ENCODE results near the gene AUTS2.

Gene AUTS2

DNA sequence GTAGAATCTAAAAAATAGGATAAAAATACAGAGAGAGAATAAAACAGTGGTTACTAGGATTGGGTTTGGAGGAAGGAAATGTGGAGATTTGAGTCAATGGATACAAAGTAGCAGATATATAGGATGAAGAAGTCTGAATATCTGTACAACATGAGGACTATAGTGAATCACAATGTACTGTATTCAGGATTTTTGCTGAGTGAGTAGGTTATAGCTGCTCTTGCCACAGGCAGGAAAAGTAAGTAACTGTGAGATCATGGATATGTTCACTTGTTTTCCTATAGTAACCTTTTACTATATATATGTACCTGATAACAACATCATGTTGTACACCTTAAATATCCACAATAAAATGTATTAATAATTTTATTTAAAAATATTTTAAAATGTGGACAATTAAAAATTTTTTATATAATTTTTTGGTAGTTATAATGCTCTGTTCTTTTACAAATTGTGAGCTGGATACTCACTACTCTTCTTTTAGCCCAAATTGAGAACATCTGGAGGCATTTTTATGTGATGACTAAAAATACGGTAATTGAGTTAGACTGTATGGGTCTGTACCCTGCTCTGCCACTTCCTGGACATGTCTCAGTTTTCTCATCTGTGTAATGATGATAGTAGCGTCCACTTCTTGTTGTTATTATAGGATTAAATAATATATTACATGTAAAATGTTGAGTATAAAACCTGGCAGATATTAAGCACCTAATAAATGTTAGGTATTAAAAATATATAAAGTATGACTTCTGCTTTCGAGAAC is 439.1 kb downstream of the AUTS2 start:
- H3K27ac ChIP-seq (ENCODE audit: low read depth, low read length), result no peak overlapping the region
- 0 out of 2 replicates have a peak, but pooled peaks cover 4% of the 10 kb centered on the region for H3K9me3 ChIP-seq (ENCODE audit: insufficient read depth, low read length)
- no peaks in the 10 kb centered on the region for H3K79me2 ChIP-seq (ENCODE audit: insufficient read depth, low read length)
- TF ChIP-seq, protein P1, sequence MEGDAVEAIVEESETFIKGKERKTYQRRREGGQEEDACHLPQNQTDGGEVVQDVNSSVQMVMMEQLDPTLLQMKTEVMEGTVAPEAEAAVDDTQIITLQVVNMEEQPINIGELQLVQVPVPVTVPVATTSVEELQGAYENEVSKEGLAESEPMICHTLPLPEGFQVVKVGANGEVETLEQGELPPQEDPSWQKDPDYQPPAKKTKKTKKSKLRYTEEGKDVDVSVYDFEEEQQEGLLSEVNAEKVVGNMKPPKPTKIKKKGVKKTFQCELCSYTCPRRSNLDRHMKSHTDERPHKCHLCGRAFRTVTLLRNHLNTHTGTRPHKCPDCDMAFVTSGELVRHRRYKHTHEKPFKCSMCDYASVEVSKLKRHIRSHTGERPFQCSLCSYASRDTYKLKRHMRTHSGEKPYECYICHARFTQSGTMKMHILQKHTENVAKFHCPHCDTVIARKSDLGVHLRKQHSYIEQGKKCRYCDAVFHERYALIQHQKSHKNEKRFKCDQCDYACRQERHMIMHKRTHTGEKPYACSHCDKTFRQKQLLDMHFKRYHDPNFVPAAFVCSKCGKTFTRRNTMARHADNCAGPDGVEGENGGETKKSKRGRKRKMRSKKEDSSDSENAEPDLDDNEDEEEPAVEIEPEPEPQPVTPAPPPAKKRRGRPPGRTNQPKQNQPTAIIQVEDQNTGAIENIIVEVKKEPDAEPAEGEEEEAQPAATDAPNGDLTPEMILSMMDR (IDR thresholded peaks at IDR 0.05; ENCODE audit: insufficient read depth, low read length, poor library complexity, severe bottlenecking), result no peak
- TF ChIP-seq EZH2phosphoT487 (conservative IDR thresholded peaks at IDR 0.05; ENCODE audit: low read length), result no peak
- H3K27me3 ChIP-seq (ENCODE audit: low read length), result no peaks in the 10 kb centered on the region
- H3K9me2 ChIP-seq (replicated peaks; ENCODE audit: insufficient read depth, low read length), result no peaks in the 10 kb centered on the region
- no peak overlapping the region for H3K4me3 ChIP-seq (ENCODE audit: insufficient read depth, low read length, poor library complexity, severe bottlenecking)
- H2AFZ ChIP-seq (ENCODE audit: low read depth, low read length, severe bottlenecking), result no peak overlapping the region
- no peaks in the 10 kb centered on the region for H3F3A ChIP-seq (ENCODE audit: insufficient read depth)
- no peak overlapping the region for H3K4me2 ChIP-seq (ENCODE audit: low read depth, low read length, poor library complexity, severe bottlenecking)
- H3K36me3 ChIP-seq (ENCODE audit: low read length), result no peaks in the 10 kb centered on the region
- H3K9ac ChIP-seq (ENCODE audit: low read length), result no peak overlapping the region
- H4K20me1 ChIP-seq (ENCODE audit: low read depth, low read length), result peaks cover 5% of the 10 kb centered on the region; the same call in 1 of the 2 replicates

DNA sequence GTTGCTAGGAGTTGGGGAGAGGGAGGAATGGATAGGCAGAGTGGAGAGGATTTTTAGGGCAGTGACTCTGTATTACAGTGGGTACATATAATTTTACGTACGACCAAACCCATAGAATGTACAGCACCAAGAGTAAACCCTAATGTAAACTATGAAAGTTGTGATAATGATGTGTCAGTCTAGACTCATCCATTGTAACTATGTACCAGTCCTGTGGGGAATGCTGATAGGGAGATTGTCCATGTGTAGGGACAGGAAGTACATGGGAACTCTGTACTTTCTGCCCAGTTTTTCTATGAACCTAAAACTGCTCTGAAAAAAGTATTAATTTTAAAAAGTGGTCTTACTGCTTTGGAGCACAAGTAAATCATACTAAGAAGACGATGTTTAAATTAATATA is 441.8 kb downstream of the AUTS2 start:
- no peaks in the 10 kb centered on the region for H3K79me2 ChIP-seq (ENCODE audit: insufficient read depth, low read length)
- no peak overlapping the region for H3K27ac ChIP-seq (ENCODE audit: low read depth, low read length)
- no peak overlapping the region for H2AFZ ChIP-seq (ENCODE audit: low read depth, low read length, severe bottlenecking)
- no peaks in the 10 kb centered on the region for H3F3A ChIP-seq (ENCODE audit: insufficient read depth)
- TF ChIP-seq, protein P1 (IDR thresholded peaks at IDR 0.05; ENCODE audit: insufficient read depth, low read length, poor library complexity, severe bottlenecking), result no peak
- no peak for TF ChIP-seq EZH2phosphoT487 (conservative IDR thresholded peaks at IDR 0.05; ENCODE audit: low read length)
- H3K36me3 ChIP-seq (ENCODE audit: low read length), result no peaks in the 10 kb centered on the region
- no peak overlapping the region for H3K4me2 ChIP-seq (ENCODE audit: low read depth, low read length, poor library complexity, severe bottlenecking)
- peaks cover 5% of the 10 kb centered on the region; the same call in 1 of the 2 replicates for H4K20me1 ChIP-seq (ENCODE audit: low read depth, low read length)
- no peaks in the 10 kb centered on the region for H3K9me3 ChIP-seq (ENCODE audit: insufficient read depth, low read length)
- no peaks in the 10 kb centered on the region for H3K9me2 ChIP-seq (replicated peaks; ENCODE audit: insufficient read depth, low read length)
- no peak overlapping the region for H3K9ac ChIP-seq (ENCODE audit: low read length)
- no peaks in the 10 kb centered on the region for H3K27me3 ChIP-seq (ENCODE audit: low read length)
- H3K4me3 ChIP-seq (ENCODE audit: insufficient read depth, low read length, poor library complexity, severe bottlenecking), result no peak overlapping the region

DNA sequence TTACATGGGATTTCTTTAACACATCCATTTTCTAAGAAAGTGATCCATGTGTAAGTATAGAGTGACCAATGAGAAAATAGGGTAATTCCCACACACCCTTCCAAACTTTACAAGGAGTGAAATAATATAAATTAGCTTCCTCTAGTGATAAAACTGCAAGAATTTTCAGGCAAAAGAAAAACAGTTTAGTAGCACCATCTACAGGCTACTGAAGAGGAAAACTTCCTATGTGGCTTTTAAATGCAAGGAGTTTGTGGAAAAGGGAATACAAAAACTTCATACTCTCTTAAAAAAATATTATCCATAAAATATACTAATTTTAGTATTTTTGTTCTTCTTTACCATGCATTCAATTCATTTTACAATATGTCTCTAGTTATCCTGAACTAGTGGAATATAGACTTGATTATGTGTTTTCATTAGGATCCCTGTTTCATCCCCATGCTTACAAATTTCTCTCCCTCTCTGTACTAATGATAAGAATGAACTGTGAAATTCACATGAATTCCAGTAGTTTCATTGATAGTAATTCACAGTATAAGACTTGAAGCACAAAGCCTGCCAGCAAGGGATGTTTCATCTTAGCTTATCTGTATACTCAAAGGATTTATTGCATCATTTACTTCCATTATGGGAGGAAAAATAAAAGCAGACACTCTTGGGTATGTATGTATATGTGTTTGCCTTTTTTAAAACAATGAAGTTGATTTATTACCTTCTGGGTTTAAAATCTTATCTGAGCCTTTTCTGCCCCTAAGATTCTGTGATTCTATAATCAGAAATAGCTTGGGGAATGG is 442.9 kb downstream of the AUTS2 start:
- H3F3A ChIP-seq (ENCODE audit: insufficient read depth), result no peaks in the 10 kb centered on the region
- no peaks in the 10 kb centered on the region for H3K9me3 ChIP-seq (ENCODE audit: insufficient read depth, low read length)
- peaks cover 5% of the 10 kb centered on the region; the same call in 1 of the 2 replicates for H4K20me1 ChIP-seq (ENCODE audit: low read depth, low read length)
- H3K4me3 ChIP-seq (ENCODE audit: insufficient read depth, low read length, poor library complexity, severe bottlenecking), result no peak overlapping the region
- H3K27ac ChIP-seq (ENCODE audit: low read depth, low read length), result no peak overlapping the region
- H3K9ac ChIP-seq (ENCODE audit: low read length), result no peak overlapping the region
- H3K36me3 ChIP-seq (ENCODE audit: low read length), result no peaks in the 10 kb centered on the region
- H3K9me2 ChIP-seq (replicated peaks; ENCODE audit: insufficient read depth, low read length), result no peaks in the 10 kb centered on the region
- H2AFZ ChIP-seq (ENCODE audit: low read depth, low read length, severe bottlenecking), result no peak overlapping the region
- TF ChIP-seq EZH2phosphoT487 (conservative IDR thresholded peaks at IDR 0.05; ENCODE audit: low read length), result no peak
- TF ChIP-seq, protein P1 (IDR thresholded peaks at IDR 0.05; ENCODE audit: insufficient read depth, low read length, poor library complexity, severe bottlenecking), result peak; percentile 27
- no peaks in the 10 kb centered on the region for H3K79me2 ChIP-seq (ENCODE audit: insufficient read depth, low read length)
- no peak overlapping the region for H3K4me2 ChIP-seq (ENCODE audit: low read depth, low read length, poor library complexity, severe bottlenecking)
- no peaks in the 10 kb centered on the region for H3K27me3 ChIP-seq (ENCODE audit: low read length)

All from SU-DHL-6 (cell line).